HG03354 (cell line): ENCODE measurements around the gene F7.
"Not testable (repeated sequence)": the region's sequence is repeated elsewhere in the genome, so short reads cannot be mapped to it uniquely, and the experiment has no call there.

ENCODE experiments used
- ATAC-seq: cut with Tn5 transposase; IDR thresholded peaks from one replicate; pipeline ENCODE4 v1.9.1; 2021; ENCODE audit warnings: mild to moderate bottlenecking; ENCODE audit not compliant: unreplicated experiment, poor library complexity, severe bottlenecking

F7 gene

GRCh38 chr13:113069861-113070805 lies 35.5 kb upstream of the F7 start:
- no peak for ATAC-seq

GRCh38 chr13:113070855-113071254 lies 34.7 kb upstream of the F7 start:
- ATAC-seq: no peak

GRCh38 chr13:113072376-113072775 lies 33.2 kb upstream of the F7 start:
- ATAC-seq: no peak

GRCh38 chr13:113073942-113074341 lies 31.6 kb upstream of the F7 start:
- no peak for ATAC-seq

- no peak for ATAC-seq
These were observed 31.2 kb upstream of the F7 start for GRCh38 chr13:113074401-113074800.

GRCh38 chr13:113074876-113075275 lies 30.7 kb upstream of the F7 start:
- ATAC-seq: no peak

- no peak for ATAC-seq
These were observed 29.9 kb upstream of the F7 start for GRCh38 chr13:113075711-113076110.

GRCh38 chr13:113076681-113077401 lies 28.8 kb upstream of the F7 start:
- ATAC-seq: no peak

GRCh38 chr13:113077566-113077952 lies 28.0 kb upstream of the F7 start:
- ATAC-seq: no peak

GRCh38 chr13:113077953-113078901 lies 27.4 kb upstream of the F7 start:
- no peak for ATAC-seq

- ATAC-seq: no peak
These were observed 26.4 kb upstream of the F7 start for GRCh38 chr13:113078902-113079780.

GRCh38 chr13:113079781-113080080 lies 25.9 kb upstream of the F7 start:
- not testable (repeated sequence) for ATAC-seq

GRCh38 chr13:113080361-113080831 lies 25.2 kb upstream of the F7 start:
- ATAC-seq: no peak

GRCh38 chr13:113080901-113081521 lies 24.6 kb upstream of the F7 start:
- no peak for ATAC-seq

GRCh38 chr13:113082198-113083021 lies 23.2 kb upstream of the F7 start:
- ATAC-seq: no peak

- ATAC-seq: no peak
These were observed 22.6 kb upstream of the F7 start for GRCh38 chr13:113083022-113083373.

GRCh38 chr13:113083402-113084061 lies 22.1 kb upstream of the F7 start:
- ATAC-seq: no peak
